Measurements from ENCODE around the gene LYSMD2.

Gene LYSMD2

GRCh38 chr15:51714911-51715310 lies 22.5 kb downstream of the LYSMD2 start:
- ChIA-PET POLR2A (no interaction called here), CTCF (interaction anchor here (1.2 to 1.5 kb wide), 2 partner anchors 14 to 43 kb away, joined by 3 to 4 read pairs; no protein-coding TSS in a partner anchor)
- TF ChIP-seq, protein P1, sequence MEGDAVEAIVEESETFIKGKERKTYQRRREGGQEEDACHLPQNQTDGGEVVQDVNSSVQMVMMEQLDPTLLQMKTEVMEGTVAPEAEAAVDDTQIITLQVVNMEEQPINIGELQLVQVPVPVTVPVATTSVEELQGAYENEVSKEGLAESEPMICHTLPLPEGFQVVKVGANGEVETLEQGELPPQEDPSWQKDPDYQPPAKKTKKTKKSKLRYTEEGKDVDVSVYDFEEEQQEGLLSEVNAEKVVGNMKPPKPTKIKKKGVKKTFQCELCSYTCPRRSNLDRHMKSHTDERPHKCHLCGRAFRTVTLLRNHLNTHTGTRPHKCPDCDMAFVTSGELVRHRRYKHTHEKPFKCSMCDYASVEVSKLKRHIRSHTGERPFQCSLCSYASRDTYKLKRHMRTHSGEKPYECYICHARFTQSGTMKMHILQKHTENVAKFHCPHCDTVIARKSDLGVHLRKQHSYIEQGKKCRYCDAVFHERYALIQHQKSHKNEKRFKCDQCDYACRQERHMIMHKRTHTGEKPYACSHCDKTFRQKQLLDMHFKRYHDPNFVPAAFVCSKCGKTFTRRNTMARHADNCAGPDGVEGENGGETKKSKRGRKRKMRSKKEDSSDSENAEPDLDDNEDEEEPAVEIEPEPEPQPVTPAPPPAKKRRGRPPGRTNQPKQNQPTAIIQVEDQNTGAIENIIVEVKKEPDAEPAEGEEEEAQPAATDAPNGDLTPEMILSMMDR (IDR thresholded peaks at IDR 0.05; ENCODE audit: control extremely low read depth, extremely low read depth, low read depth, missing control alignments), result no peak
- no peak for DNase-seq (ENCODE audit: extremely low spot score)

GRCh38 chr15:51714162-51714561 lies 23.3 kb downstream of the LYSMD2 start:
- TF ChIP-seq, protein P1 (IDR thresholded peaks at IDR 0.05; ENCODE audit: control extremely low read depth, extremely low read depth, low read depth, missing control alignments), result no peak
- ChIA-PET POLR2A (no interaction called here), CTCF (interaction anchor here (1.2 kb wide), 1 partner anchor 13 kb away, joined by 4 read pairs; no protein-coding TSS in a partner anchor)
- DNase-seq (ENCODE audit: extremely low spot score), result no peak

DNA sequence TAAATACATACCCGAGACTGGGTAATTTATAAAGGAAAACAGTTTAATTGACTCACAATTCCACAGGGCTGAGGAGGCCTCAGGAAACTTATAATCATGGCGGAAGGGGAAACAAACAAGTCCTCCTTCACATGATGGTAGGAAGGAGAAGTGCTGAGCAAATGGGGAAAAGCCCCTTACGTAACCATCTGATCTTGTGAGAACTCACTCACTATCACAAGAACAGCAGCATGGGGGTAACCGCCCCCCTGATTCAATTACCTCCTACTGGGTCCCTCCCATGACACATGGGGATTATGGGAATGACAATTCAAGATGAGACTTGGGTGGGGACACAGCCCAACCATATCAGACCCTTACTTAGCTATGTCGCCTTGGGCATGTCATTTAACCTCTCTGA lies 28.4 kb downstream of the LYSMD2 start:
- TF ChIP-seq, protein P1 (IDR thresholded peaks at IDR 0.05; ENCODE audit: control extremely low read depth, extremely low read depth, low read depth, missing control alignments), result no peak
- no peak for DNase-seq (ENCODE audit: extremely low spot score)
- POLR2A ChIA-PET, result no interaction called here
- CTCF ChIA-PET, result no interaction called here

- TF ChIP-seq, protein P1 (IDR thresholded peaks at IDR 0.05; ENCODE audit: control extremely low read depth, extremely low read depth, low read depth, missing control alignments), result no peak
- ChIA-PET POLR2A (no interaction called here), CTCF (interaction anchor here (1.1 kb wide), 1 partner anchor 12 kb away, joined by 5 read pairs; no protein-coding TSS in a partner anchor)
- no peak for DNase-seq (ENCODE audit: extremely low spot score)
These were observed 29.4 kb downstream of the LYSMD2 start for GRCh38 chr15:51708013-51708412.

GRCh38 chr15:51706926-51707608 lies 30.4 kb downstream of the LYSMD2 start:
- DNase-seq (ENCODE audit: extremely low spot score), result no peak
- CTCF ChIA-PET, result no interaction called here
- TF ChIP-seq, protein P1 (IDR thresholded peaks at IDR 0.05; ENCODE audit: control extremely low read depth, extremely low read depth, low read depth, missing control alignments), result no peak
- POLR2A ChIA-PET, result no interaction called here

DNA sequence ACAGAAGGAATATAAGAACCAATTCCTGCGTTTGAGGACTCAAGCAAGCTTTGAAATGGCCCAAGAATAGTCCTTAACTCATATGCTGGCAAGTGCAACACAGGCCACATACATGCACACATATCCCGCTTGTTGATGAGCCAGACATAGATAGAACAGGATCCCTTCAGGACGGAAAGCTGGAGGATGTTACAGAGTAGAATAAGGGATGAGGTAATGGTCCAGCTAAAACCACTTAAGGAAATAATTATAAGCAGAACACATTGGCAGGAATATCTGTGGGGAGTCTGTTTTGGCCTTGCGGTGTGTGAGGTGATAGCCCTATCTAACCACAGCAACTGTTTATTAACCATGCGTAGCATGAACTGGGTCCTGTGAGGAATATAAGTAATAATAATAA lies 31.2 kb downstream of the LYSMD2 start:
- CTCF ChIA-PET, result interaction anchor here (0.9 to 1.1 kb wide), 2 partner anchors 27 to 57 kb away, joined by 3 read pairs; no protein-coding TSS in a partner anchor
- TF ChIP-seq, protein P1 (IDR thresholded peaks at IDR 0.05; ENCODE audit: control extremely low read depth, extremely low read depth, low read depth, missing control alignments), result no peak
- POLR2A ChIA-PET, result no interaction called here
- DNase-seq (ENCODE audit: extremely low spot score), result no peak

Measured in GM10248 (cell line).